HG02973 (cell line): ENCODE measurements around the gene BBS7.

Experiments used
- ATAC-seq: cut with Tn5 transposase; IDR thresholded peaks from one replicate; pipeline ENCODE4 v1.9.1; 2021; ENCODE audit warnings: moderate library complexity; ENCODE audit not compliant: unreplicated experiment

Gene BBS7

GRCh38 chr4:121792966-121793365 is 77.3 kb downstream of the BBS7 start:
- ATAC-seq = no peak

GRCh38 chr4:121791481-121791880 is 78.8 kb downstream of the BBS7 start:
- ATAC-seq = no peak

GRCh38 chr4:121790976-121791375 is 79.3 kb downstream of the BBS7 start:
- ATAC-seq = no peak

- no peak for ATAC-seq
Measured at GRCh38 chr4:121789960-121790829, 80.1 kb downstream of the BBS7 start.

GRCh38 chr4:121789455-121789854 is 80.8 kb downstream of the BBS7 start:
- no peak for ATAC-seq

- ATAC-seq = peak; percentile 96
Measured at GRCh38 chr4:121788896-121789295, 81.4 kb downstream of the BBS7 start.

- no peak for ATAC-seq
Measured at GRCh38 chr4:121786221-121786620, 84.1 kb downstream of the BBS7 start.

GRCh38 chr4:121785479-121785878 is 84.8 kb downstream of the BBS7 start:
- ATAC-seq = no peak

- ATAC-seq = no peak
Measured at GRCh38 chr4:121784975-121785374, 85.3 kb downstream of the BBS7 start.

- ATAC-seq = no peak
Measured at GRCh38 chr4:121784401-121784800, 85.9 kb downstream of the BBS7 start.

GRCh38 chr4:121783210-121783609 is 87.1 kb downstream of the BBS7 start:
- no peak for ATAC-seq

GRCh38 chr4:121778991-121779628 is 91.2 kb downstream of the BBS7 start:
- ATAC-seq = no peak

GRCh38 chr4:121777625-121778024 is 92.6 kb downstream of the BBS7 start:
- ATAC-seq = peak; percentile 74

- ATAC-seq = no peak
Measured at GRCh38 chr4:121776610-121777401, 93.5 kb downstream of the BBS7 start.
